ENCODE data around the gene LRRC63. TPM values are rescaled to one million over a fixed set of nuclear protein-coding genes. Genes with fewer than 3 reads are reported as not detected.

LRRC63 gene
- total RNA-seq, 3 donors from 2014 or later = not detected

DNA sequence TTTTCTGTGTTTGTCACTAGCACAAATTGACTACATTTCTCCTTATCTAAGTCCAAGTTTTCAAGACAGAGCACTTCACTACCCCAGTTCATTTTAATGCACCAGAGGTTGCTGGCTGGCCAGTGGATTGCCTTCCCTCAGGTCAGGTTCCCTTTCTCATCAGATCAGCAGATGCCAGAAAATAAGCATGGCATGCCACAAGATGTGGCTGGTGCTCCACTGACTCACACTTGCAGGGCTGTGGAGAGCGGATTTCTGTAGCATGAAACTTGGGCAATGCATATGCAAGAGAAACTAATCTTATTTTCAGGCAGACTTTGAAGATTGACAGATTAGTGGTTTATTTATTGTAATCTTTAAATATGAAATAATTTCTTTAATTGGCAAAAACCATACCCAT is 95.8 kb downstream of the LRRC63 start:
- TF ChIP-seq, protein P1, sequence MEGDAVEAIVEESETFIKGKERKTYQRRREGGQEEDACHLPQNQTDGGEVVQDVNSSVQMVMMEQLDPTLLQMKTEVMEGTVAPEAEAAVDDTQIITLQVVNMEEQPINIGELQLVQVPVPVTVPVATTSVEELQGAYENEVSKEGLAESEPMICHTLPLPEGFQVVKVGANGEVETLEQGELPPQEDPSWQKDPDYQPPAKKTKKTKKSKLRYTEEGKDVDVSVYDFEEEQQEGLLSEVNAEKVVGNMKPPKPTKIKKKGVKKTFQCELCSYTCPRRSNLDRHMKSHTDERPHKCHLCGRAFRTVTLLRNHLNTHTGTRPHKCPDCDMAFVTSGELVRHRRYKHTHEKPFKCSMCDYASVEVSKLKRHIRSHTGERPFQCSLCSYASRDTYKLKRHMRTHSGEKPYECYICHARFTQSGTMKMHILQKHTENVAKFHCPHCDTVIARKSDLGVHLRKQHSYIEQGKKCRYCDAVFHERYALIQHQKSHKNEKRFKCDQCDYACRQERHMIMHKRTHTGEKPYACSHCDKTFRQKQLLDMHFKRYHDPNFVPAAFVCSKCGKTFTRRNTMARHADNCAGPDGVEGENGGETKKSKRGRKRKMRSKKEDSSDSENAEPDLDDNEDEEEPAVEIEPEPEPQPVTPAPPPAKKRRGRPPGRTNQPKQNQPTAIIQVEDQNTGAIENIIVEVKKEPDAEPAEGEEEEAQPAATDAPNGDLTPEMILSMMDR (IDR thresholded peaks at IDR 0.05) = no peak
- no peak overlapping the region for H3K4me3 ChIP-seq
- ATAC-seq = no peak

GRCh38 chr13:46310066-46310465 is 98.3 kb downstream of the LRRC63 start:
- no peak overlapping the region for H3K4me3 ChIP-seq
- TF ChIP-seq, protein P1 (IDR thresholded peaks at IDR 0.05) = no peak

More for the DNA sequence above, 95.8 kb downstream of the LRRC63 start:
- no peaks in the 10 kb centered on the region for H3K4me1 ChIP-seq (ENCODE audit: low read depth)
- DNase-seq = no peak
- no peaks in the 10 kb centered on the region for H3K36me3 ChIP-seq (ENCODE audit: low read depth)
- no peaks in the 10 kb centered on the region for H3K9me3 ChIP-seq
- intact Hi-C loops (cut with DNase I, micrococcal nuclease) = no loop called here

GRCh38 chr13:46311217-46311616 is 99.5 kb downstream of the LRRC63 start:
- TF ChIP-seq, protein P1 (IDR thresholded peaks at IDR 0.05) = no peak
- Histone ChIP-seq H3K4me1 (ENCODE audit: low read depth) (no peaks in the 10 kb centered on the region), H3K36me3 (ENCODE audit: low read depth) (no peaks in the 10 kb centered on the region), H3K4me3 (no peak overlapping the region), H3K9me3 (no peaks in the 10 kb centered on the region)
- no peak for DNase-seq
- intact Hi-C loops (cut with DNase I, micrococcal nuclease) = no loop called here
- no peak for ATAC-seq

More at GRCh38 chr13:46310066-46310465, 98.3 kb downstream of the LRRC63 start:
- intact Hi-C loops (cut with DNase I, micrococcal nuclease) = no loop called here
- DNase-seq = no peak
- no peaks in the 10 kb centered on the region for H3K9me3 ChIP-seq
- H3K36me3 ChIP-seq (ENCODE audit: low read depth) = no peaks in the 10 kb centered on the region
- no peak for ATAC-seq
- no peaks in the 10 kb centered on the region for H3K4me1 ChIP-seq (ENCODE audit: low read depth)

DNA sequence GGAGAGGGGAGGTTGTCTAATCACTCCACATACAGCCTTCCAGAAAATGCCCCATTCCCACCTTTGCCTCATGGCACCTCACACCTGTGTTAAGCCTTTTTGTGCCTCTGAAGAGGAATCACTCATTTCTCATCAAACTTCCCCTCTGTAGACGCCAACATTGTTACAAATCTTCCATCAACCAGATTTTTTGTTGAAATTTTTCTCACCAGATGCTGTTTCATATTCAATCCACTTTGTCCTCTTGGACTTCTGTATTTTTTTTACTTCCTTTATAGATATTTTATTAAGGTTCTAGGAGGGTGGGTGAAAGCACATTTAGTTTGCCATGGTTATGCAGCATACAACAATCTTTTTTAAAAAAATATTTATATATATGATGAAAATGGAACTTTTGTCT is 101.3 kb downstream of the LRRC63 start:
- H3K9me3 ChIP-seq = no peaks in the 10 kb centered on the region
- DNase-seq (no peak), ATAC-seq (no peak)
- TF ChIP-seq, protein P1 (IDR thresholded peaks at IDR 0.05) = no peak
- no peak overlapping the region for H3K4me3 ChIP-seq
- H3K4me1 ChIP-seq (ENCODE audit: low read depth) = no peaks in the 10 kb centered on the region
- no peaks in the 10 kb centered on the region for H3K36me3 ChIP-seq (ENCODE audit: low read depth)
- intact Hi-C loops (cut with DNase I, micrococcal nuclease) = no loop called here

DNA sequence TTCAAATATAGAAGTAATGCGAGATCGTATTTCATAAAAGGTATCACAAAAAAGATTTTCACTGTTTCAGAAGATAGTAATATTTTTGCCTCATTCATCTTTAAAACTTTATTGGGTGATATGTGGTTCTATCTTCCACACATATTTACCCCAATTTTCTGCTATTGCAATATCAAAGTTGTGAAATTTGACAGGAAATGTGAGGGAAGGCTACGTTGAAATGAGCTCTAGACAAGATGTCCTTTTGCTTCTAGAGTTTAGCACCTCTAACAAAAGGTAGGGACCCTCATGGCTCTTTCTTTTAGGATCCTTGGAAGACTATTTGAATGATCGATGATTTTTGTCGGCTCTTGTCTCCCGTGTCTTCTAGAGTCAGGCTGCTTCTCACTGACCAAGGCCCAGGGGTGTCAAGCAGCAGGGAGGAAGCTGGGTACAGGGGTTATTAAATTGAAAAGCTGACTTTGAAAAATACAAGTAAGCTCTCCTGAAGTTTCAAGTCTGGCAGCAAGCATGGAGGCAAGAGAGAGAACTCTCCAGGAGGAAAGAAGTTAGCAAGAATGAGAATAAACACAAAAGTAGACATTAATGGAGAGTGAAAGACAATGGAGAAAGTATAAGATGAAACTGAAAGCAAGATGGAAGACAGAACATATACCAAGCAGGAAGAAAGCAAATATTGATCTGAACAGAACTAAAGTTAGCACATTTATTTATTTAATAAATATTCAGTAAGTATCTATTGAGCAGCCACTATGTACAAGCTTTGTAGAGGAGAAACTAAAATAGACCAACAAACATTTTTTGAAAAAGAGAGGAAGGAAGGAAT is 101.9 kb downstream of the LRRC63 start:
- Histone ChIP-seq H3K4me1 (ENCODE audit: low read depth) (no peaks in the 10 kb centered on the region), H3K4me3 (no peak overlapping the region), H3K9me3 (no peaks in the 10 kb centered on the region), H3K36me3 (ENCODE audit: low read depth) (no peaks in the 10 kb centered on the region)
- TF ChIP-seq, protein P1 (IDR thresholded peaks at IDR 0.05) = no peak
- ATAC-seq = no peak
- no peak for DNase-seq
- intact Hi-C loops (cut with DNase I, micrococcal nuclease) = no loop called here

Data from mucosa of descending colon (tissue), 3 donors.